GM20000 (cell line): ENCODE measurements around the gene TMEM203.
A peak's percentile ranks its signal among the peaks of the same experiment; 100 is the strongest.

Experiments
- DNase-seq: peaks from one replicate; pipeline ENCODE4 v3.0.0; 2012; ENCODE audit warnings: low spot score
- TF ChIP-seq, protein P1 (sequence below): IDR thresholded peaks from 2 replicates; pipeline ENCODE4 v1.5.1; 2012; ENCODE audit warnings: mild to moderate bottlenecking, control low read depth; ENCODE audit errors: extremely low read depth, missing control alignments

TMEM203 gene

DNA sequence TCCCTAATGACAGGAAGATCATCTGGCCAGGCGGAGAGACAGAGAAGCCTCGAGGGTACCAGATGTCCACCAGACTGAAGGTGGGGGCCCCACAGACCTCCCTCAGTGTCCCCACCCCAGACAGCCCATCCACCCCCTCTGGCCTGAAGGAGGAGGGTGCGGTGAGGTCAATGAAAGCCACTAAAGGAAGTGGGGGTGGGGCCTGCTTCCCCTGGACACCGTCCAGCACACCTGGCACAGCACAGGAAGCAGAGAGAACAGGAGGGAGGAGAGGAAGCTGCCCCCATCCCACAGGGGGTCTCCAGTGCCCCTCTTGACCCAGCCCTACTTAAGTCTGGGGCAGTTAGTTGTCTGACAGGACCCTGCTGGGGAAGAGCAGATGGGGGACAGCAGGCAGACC, 46.8 kb downstream of the TMEM203 start:
- TF ChIP-seq, protein P1, sequence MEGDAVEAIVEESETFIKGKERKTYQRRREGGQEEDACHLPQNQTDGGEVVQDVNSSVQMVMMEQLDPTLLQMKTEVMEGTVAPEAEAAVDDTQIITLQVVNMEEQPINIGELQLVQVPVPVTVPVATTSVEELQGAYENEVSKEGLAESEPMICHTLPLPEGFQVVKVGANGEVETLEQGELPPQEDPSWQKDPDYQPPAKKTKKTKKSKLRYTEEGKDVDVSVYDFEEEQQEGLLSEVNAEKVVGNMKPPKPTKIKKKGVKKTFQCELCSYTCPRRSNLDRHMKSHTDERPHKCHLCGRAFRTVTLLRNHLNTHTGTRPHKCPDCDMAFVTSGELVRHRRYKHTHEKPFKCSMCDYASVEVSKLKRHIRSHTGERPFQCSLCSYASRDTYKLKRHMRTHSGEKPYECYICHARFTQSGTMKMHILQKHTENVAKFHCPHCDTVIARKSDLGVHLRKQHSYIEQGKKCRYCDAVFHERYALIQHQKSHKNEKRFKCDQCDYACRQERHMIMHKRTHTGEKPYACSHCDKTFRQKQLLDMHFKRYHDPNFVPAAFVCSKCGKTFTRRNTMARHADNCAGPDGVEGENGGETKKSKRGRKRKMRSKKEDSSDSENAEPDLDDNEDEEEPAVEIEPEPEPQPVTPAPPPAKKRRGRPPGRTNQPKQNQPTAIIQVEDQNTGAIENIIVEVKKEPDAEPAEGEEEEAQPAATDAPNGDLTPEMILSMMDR: no peak
- DNase-seq: no peak

DNA sequence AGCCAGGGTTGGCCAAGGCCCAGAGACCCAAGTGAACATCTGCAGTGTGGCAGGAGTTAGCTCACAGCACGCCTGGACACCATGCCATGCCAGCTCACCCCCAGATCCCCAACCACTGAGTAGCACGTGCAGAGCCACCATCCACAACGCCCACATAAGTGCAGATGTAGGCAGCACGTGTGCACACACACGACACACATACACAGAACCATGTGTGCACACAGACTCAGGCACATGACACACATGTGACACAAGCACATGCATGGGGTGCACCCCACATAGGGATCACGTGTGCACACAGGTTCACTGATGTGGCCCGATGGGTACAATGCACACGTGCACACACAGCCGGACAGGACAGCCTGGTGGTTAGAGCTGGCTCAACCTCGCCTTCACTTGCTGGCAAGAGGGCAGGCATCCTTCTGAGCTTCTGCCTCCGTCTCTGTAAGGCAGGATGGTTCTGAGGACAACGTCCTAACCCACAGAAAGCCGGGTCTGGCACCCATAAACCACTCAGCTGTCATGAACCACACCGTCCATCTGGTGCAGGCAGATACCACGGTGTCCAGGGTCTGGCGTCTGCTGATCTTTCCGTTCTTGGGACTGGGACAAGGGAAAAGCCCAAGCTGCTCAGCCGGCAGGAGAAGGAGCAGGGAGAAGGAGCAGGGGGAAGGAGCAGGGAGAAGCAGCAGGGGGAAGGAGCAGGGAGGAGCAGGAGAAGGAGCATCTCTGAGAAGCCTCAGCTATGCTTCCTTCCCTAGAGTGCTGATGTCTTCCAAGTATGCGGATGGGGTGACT, 47.6 kb downstream of the TMEM203 start:
- TF ChIP-seq, protein P1: no peak
- DNase-seq: no peak

DNA sequence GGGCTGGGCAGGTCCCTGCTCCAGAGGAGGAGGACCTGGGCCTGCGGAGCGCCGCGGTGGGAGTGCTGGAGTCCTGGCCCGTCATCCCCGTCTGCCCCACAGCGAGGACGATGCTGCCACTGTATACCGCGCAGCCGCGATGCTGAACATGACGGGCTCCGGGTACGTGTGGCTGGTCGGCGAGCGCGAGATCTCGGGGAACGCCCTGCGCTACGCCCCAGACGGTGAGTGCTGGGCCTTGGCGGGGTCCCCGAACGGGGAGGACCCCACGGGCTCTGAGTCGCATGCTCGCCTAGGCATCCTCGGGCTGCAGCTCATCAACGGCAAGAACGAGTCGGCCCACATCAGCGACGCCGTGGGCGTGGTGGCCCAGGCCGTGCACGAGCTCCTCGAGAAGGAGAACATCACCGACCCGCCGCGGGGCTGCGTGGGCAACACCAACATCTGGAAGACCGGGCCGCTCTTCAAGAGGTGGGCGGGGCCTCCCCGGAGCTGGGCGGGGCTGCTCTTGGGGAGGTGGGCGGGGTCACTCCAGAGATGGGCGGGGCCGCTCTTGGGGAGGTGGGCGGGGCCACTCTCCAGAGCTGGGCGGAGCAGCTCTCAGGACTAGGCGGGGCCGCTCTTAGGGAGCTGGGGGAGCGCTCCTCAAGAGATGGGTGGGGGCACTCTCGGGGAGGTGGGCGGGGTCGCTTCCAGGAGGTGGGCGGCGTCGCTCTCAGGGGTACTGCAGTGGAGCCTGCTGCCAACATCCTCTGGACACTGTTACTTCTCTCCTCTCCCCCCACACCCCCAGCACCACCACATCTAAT, 48.7 kb downstream of the TMEM203 start:
- TF ChIP-seq, protein P1: no peak

More for the DNA sequence above, 48.7 kb downstream of the TMEM203 start:
- DNase-seq: peak; percentile 87
